GM12872 (cell line): ENCODE data around the gene TDRD9.

Experiments
- TF ChIP-seq, protein P1 (sequence below): IDR thresholded peaks from 3 replicates; pipeline ENCODE4 v1.5.1; 2011; ENCODE audit warnings: low read depth, mild to moderate bottlenecking, low read length, moderate library complexity; ENCODE audit not compliant: insufficient read depth

TDRD9 gene

DNA sequence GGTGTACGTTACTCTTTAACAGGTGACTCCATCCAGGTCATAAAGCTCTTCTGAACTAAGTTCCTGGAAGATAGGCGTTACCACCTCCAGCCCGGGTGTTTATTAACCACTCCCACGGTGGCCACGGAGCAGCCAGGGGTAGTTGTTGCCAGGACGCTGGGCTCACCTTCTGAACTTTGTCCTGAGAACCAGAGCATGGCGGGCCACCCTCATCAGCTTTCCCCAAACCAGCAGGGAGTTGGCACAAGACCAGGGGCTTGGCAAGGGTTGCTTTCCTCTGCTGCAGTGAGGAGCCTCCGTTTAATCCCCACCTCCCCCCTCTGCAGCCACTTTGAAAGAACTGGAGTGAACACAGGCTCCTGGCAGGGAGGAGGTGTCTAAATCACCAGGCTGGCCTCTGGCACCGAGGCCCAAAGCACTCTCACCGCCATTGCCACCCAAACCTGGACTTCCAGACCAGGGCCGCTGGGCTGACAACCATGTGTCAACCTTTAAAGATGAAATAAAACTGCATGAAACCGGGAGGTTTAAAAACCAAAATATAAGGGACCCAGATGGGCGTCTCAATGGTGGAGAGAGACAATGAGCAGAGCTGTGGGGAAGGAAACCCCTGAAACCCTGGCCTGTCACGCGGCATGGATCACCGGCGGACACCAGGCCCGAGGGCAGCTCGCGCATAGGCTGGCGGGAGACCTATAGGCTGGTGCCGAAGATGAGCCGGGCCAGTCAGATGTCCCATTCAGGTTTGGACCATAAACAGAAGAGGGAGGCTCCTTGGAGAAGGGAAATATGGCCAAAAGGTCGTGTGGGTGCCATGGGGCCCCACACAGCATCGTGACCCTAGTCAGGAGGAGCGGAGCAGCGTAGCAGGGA, 30.9 kb upstream of the TDRD9 start:
- TF ChIP-seq, protein P1, sequence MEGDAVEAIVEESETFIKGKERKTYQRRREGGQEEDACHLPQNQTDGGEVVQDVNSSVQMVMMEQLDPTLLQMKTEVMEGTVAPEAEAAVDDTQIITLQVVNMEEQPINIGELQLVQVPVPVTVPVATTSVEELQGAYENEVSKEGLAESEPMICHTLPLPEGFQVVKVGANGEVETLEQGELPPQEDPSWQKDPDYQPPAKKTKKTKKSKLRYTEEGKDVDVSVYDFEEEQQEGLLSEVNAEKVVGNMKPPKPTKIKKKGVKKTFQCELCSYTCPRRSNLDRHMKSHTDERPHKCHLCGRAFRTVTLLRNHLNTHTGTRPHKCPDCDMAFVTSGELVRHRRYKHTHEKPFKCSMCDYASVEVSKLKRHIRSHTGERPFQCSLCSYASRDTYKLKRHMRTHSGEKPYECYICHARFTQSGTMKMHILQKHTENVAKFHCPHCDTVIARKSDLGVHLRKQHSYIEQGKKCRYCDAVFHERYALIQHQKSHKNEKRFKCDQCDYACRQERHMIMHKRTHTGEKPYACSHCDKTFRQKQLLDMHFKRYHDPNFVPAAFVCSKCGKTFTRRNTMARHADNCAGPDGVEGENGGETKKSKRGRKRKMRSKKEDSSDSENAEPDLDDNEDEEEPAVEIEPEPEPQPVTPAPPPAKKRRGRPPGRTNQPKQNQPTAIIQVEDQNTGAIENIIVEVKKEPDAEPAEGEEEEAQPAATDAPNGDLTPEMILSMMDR: no peak

GRCh38 chr14:103898204-103898603, 30.1 kb upstream of the TDRD9 start:
- TF ChIP-seq, protein P1: no peak

GRCh38 chr14:103898711-103899110, 29.5 kb upstream of the TDRD9 start:
- TF ChIP-seq, protein P1: no peak

- TF ChIP-seq, protein P1: no peak
Measured at GRCh38 chr14:103899316-103899715, 28.9 kb upstream of the TDRD9 start.

GRCh38 chr14:103899833-103900232, 28.4 kb upstream of the TDRD9 start:
- TF ChIP-seq, protein P1: no peak

- TF ChIP-seq, protein P1: no peak
Measured at GRCh38 chr14:103904493-103905107, 23.7 kb upstream of the TDRD9 start.

DNA sequence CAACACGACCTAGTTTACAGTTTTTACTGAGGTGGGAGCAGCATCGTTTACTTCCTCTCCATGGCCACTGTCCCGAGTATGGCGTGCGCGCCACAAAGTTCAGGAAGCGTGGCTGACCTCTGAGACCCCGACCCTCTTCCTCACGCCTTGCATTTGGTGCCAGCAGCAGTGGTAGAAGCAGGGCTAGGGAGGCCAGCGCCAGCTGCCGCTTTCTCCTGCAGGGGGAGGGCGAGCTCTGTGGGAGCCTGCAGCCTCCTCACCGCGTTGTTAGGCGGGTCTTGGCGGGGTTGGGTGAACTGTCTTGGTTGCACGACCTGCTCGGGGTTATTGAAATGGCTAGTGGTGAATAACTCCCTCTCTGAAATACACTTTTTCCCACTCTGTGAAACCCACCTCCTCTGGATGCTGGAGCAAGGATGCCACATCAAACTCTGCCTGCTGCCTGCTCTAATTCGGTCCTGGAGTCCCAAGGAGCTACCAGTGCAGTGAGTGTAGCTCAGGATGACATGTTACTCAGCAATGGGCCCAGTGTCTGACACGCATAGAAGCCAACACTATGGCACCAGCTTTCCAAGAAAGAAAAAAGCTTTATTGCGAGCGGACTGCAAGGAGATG, 22.3 kb upstream of the TDRD9 start:
- TF ChIP-seq, protein P1: peak; percentile 22; the same call in 1 of the 3 replicates
